Urinary bladder (tissue), 4 donors: ENCODE results near the gene NR3C2. TPM values are rescaled to one million over a fixed set of nuclear protein-coding genes. Genes with fewer than 3 reads are reported as not detected.
"Not testable (repeated sequence)": the region's sequence is repeated elsewhere in the genome, so short reads cannot be mapped to it uniquely, and the experiment has no call there.

Experiments used
- DNase-seq: peaks from one replicate; pipeline ENCODE4 v3.0.0-alpha.2; 2015; ENCODE audit errors: extremely low spot score
- H3K27ac ChIP-seq: one replicate; pipeline ENCODE4 v1.5.1; 2013; ENCODE audit warnings: low read depth, mild to moderate bottlenecking, moderate library complexity
- H3K36me3 ChIP-seq: one replicate; pipeline ENCODE4 v1.6.1; 2013; ENCODE audit warnings: mild to moderate bottlenecking, moderate library complexity; ENCODE audit not compliant: insufficient read depth
- H3K4me1 ChIP-seq: one replicate; pipeline ENCODE4 v1.6.1; 2013; ENCODE audit warnings: mild to moderate bottlenecking, moderate library complexity; ENCODE audit not compliant: insufficient read depth
- H3K4me3 ChIP-seq: one replicate; pipeline ENCODE4 v1.5.1; 2013; ENCODE audit warnings: low read depth, low read length
- WGBS: extraction: QIAGEN DNeasy Blood & Tissue Kit; methylation state at CpG from one replicate; pipeline ENCODE4 v1.1.7; 2013; 5-methylcytosine and 5-hydroxymethylcytosine counted together
- polyA plus RNA-seq: library from polyadenylated mRNA; stranded (reverse); fragments of 200-250 nt; gene quantifications from one replicate; pipeline ENCODE4 v1.2.3, GENCODE V29; 2013
- total RNA-seq: library from RNA; depleted of rRNA; stranded (reverse); fragments of >200 nt; gene quantifications from one replicate; pipeline ENCODE4 v1.2.3, GENCODE V29; 2014
- donor health status: healthy with polysubstance abuse.
- donor health status: healthy.

Gene NR3C2
- total and polyA plus RNA-seq, 2 donors, result 15.5 to 19.1 TPM

DNA sequence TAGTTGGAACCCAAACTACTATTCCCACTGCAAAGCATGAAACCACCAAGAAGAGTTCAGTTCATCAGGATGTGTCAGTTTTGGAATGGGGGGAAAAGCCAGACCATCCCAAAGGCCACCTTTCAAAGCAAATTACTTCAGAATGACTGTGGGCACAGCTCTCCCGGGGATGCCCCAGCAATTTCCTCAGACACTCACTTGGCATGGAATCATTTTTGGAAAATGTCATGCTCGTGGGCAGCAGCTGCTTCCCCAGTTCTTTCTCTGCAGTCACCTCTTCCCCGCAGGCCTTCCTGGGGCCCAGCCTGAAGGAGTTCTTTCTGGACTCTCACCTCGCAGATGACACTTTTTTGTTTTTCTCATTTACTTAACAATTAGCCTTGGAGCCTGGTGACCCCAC is 350.3 kb downstream of the NR3C2 start:
- no peaks in the 10 kb centered on the region for H3K36me3 ChIP-seq
- H3K4me1 ChIP-seq, result no peaks in the 10 kb centered on the region
- WGBS, result 82% methylated on average over 4 of the region's 4 CpGs
- DNase-seq, result no peak
- H3K4me3 ChIP-seq, result no peak overlapping the region
- H3K27ac ChIP-seq, result no peak overlapping the region

DNA sequence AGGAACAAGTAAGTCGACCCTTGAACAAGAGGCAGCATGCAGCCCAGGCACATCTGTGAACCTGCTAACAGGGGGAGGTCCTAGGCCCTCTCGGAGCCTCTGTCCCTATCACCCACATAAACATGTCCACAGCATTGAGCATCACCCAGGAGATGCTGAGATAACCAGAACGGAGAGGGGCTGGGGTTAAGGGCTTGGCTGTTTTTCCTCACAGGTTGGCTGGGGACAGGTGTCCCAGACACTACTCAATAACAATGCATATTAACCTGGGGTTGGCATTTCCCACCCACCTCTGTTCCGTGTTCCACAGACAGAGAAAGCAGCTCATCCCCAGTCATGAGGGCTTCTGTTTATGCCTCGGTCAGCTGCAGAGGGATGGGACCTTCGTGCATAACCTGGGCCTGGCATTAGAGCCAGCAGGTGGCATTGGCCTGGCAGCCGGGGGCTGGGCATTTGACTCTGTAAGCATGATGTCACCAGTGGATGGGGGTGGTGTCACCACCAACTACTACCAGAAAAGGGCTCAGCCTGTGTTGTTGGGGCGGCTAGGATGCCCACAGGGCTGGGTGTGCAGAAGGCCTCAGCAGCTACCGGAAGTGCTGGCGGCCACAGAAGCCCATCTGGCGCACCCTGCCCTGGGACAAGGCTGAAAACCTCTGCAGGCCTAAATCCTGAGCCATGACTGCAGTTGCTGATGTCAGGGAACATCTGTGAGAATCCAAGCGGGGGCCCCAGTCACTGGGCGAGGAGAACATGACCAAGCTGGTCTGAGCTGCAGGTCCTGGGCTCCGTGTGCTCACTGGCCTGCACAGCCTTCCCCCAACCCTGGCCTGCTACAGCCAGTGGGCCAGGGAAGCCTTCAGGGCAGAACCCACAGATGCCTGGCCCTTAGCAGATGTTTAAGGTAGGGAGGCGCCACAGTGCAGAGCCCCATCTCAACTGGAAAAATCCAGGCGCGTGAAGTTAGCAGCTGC is 351.4 kb downstream of the NR3C2 start:
- Histone ChIP-seq H3K4me3 (no peak overlapping the region), H3K4me1 (no peaks in the 10 kb centered on the region), H3K27ac (no peak overlapping the region), H3K36me3 (no peaks in the 10 kb centered on the region)
- DNase-seq, result no peak
- 88% methylated on average over 17 of the region's 17 CpGs for WGBS

DNA sequence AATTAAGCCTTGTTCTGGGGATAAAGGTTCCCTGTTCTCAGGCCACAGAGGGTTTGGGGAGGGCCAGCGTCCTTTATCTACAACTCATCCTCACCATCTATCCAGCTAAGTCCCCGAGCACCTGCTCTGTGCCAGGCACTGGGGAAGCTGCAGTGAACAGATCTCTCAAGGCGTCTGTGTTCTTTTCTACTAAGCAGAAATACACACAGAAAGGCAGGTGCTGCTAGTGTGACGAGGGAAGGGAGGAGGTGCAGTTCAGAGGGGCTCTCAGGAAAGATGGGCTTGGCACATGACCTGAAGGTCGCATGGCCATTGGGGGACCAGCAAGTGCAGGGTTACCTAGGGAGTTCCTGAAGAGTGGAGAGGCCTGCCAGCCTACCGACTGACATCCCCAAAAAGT is 352.2 kb downstream of the NR3C2 start:
- WGBS, result 90% methylated on average over 6 of the region's 6 CpGs
- no peak for DNase-seq

DNA sequence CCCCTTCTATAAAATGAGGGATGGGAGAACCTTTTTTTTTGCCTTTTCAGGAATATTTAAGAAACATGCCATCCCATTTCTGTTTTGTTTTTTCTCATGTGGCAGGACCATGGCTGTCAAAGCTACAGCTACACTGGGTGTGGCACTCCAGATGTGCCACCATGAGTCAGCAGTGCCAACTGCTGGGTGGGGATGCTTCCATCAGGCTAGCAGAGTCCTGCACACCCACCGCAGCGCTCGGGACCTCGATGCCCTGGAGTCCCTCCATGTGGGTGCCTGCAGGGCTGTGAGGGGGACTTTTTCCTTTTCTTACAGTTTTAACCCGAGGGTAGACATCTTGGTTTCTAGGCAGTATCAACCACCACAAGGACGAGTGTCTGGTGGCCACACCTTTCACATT is 352.6 kb downstream of the NR3C2 start:
- Histone ChIP-seq H3K36me3 (no peaks in the 10 kb centered on the region), H3K27ac (no peak overlapping the region), H3K4me3 (no peak overlapping the region), H3K4me1 (no peaks in the 10 kb centered on the region)
- 93% methylated on average over 6 of the region's 6 CpGs for whole genome bisulfite sequencing
- DNase-seq, result no peak

More for the DNA sequence above, 352.2 kb downstream of the NR3C2 start:
- H3K4me1 ChIP-seq, result no peaks in the 10 kb centered on the region
- no peak overlapping the region for H3K27ac ChIP-seq
- no peak overlapping the region for H3K4me3 ChIP-seq
- no peaks in the 10 kb centered on the region for H3K36me3 ChIP-seq

DNA sequence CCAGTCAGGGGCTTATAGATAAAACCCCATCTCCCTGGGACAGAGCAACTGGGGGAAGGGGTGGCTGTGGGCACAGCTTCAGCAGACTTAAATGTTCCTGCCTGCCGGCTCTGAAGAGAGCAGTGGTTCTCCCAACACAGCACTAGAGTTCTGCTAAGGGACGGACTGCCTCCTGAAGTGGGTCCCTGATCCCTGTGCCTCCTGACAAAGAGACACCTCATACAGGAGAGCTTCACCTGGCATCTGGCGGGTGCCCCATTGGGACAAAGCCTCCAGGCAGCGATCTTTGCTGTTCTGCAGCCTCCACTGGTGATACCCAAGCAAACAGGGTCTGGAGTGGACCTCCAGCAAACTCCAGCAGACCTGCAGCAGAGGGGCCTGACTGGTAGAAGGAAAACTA is 359.1 kb downstream of the NR3C2 start:
- not testable (repeated sequence) for H3K36me3 ChIP-seq, H3K4me3 ChIP-seq, H3K27ac ChIP-seq, H3K4me1 ChIP-seq, DNase-seq
- WGBS, result 98% methylated on average over 4 of the region's 4 CpGs

DNA sequence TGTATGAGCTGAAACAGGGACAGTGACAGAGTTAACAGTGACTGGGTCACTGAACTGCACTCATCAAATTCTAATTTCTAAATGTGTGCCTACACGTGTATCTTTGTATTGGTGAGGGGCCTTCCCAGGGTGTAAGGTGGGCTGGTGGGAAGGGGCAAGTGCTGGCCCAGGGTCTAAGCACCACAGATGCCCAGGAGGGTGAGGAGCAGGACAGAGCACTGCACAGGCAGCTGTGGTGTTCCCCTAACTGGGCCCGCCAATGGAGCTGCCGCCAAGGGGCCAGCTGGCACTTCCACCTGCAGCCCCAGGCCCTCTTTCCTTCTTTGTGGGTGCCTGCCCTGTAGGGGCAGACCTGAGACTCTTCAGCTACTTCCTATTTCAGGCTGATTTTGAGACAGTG is 360.5 kb downstream of the NR3C2 start:
- DNase-seq, result no peak
- 94% methylated on average over 3 of the region's 3 CpGs for whole genome bisulfite sequencing
- Histone ChIP-seq H3K36me3 (peaks cover 2% of the 10 kb centered on the region), H3K4me1 (no peaks in the 10 kb centered on the region), H3K4me3 (no peak overlapping the region), H3K27ac (no peak overlapping the region)

DNA sequence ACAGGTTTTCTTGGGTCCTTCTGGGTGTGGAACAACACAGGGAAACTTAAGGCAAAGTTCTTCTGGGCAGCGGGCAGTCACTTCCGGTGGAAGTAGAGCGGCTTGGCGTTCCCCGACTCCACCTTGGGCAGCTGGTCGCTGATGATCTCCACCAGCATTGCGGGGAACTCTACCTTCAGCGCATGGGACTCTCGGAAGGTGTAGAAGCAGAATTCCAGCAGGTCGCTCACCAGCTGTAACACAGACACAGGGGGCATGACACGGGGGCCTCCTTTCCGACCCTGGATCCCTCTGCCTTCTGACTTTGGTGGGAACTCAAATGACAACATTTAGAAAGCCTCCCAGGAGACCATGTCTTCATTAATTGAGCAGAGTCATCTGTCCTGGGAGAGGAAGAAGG is 360.9 kb downstream of the NR3C2 start:
- WGBS, result 98% methylated on average over 12 of the region's 12 CpGs
- DNase-seq, result no peak
- peaks cover 2% of the 10 kb centered on the region for H3K36me3 ChIP-seq
- no peak overlapping the region for H3K4me3 ChIP-seq
- H3K4me1 ChIP-seq, result no peaks in the 10 kb centered on the region
- no peak overlapping the region for H3K27ac ChIP-seq

DNA sequence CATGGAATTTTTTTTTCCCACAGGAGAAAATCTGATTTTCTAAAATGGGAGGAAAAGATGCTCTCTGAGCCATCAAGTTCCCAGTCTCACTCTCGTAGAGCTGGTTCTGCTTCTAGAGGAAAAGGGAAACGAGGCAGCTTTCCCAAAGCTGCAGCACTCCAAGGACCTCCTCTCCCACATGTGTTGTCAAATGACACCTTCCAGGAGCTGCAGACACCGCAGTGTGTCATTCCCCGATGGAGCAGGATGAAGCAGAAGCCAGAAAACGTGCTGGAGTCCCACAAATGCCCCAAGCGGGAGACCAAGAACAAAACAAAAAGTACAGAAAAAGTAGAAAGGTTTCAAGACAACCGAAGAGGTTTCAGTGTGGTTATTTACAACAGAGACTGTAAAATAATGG is 362.3 kb downstream of the NR3C2 start:
- DNase-seq, result no peak
- Histone ChIP-seq H3K27ac (no peak overlapping the region), H3K4me3 (no peak overlapping the region), H3K36me3 (peaks cover 2% of the 10 kb centered on the region), H3K4me1 (no peaks in the 10 kb centered on the region)
- WGBS, result 77% methylated on average over 7 of the region's 7 CpGs

DNA sequence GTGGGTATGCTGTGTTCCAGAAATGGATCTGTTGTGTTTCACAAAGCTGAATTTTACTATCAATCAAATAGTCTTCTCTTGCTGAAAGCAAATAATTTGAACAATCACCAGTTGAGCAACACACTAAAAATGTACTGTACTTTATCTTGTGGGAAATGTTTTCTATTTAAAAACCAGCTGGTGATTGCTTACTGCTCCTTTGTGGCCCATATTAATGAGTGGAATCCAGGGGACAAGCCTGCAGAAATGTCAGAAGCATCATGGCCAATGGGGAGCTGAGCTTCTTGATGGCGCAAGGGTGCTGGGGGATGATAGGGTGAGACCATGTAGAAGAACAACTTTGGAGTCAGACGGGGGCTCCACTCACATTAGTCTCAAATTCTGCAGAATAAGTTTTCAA is 364.2 kb downstream of the NR3C2 start:
- no peaks in the 10 kb centered on the region for H3K4me1 ChIP-seq
- no peak overlapping the region for H3K27ac ChIP-seq
- H3K36me3 ChIP-seq, result peaks cover 3% of the 10 kb centered on the region
- H3K4me3 ChIP-seq, result no peak overlapping the region
- WGBS, result 94% methylated on average over 2 of the region's 2 CpGs
- DNase-seq, result no peak

DNA sequence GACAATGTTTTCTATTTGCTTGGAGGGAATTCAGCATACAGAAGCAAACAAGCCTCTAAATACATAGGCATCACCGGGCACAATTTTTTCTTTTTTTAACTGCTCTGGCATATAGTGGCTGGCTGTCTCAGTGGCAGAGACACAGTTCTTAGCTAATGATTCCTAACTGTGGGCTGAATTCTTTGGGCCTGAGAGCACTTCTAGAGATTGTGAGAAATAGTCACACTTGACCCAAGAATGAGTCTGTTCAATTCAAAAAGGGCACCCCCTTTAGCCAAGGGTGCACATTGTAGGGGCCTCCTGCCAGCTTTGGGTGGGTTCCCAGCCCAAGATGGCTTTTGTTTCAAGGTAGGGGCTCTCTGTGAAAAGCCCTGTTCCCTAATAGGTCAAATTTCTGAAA is 364.6 kb downstream of the NR3C2 start:
- no peak for DNase-seq
- H3K4me1 ChIP-seq, result no peaks in the 10 kb centered on the region
- no peak overlapping the region for H3K27ac ChIP-seq
- no peak overlapping the region for H3K4me3 ChIP-seq
- 93% methylated on average over 1 of the region's 1 CpG for WGBS
- H3K36me3 ChIP-seq, result peaks cover 7% of the 10 kb centered on the region

DNA sequence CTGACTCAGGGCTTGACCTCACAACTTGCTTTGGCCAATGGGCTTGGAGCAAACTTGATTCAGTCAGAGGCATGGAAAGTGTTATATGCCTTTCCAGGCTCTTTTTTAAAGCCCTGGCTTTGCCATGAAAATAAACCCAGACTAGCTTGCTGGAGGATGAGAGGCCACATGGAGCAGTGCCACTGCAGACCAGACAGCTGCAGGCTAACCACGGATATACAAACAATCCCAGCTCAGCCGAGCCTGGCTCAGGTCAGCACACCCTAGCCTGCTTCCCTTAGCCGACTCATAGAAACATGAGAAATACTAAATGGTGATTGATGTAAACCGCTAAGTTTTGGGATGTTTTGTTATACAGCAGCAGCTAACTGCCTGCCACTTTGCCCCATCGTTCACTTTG is 365.2 kb downstream of the NR3C2 start:
- Histone ChIP-seq H3K27ac (no peak overlapping the region), H3K4me3 (no peak overlapping the region), H3K36me3 (peaks cover 7% of the 10 kb centered on the region), H3K4me1 (no peaks in the 10 kb centered on the region)
- no peak for DNase-seq
- WGBS, result 88% methylated on average over 5 of the region's 5 CpGs

DNA sequence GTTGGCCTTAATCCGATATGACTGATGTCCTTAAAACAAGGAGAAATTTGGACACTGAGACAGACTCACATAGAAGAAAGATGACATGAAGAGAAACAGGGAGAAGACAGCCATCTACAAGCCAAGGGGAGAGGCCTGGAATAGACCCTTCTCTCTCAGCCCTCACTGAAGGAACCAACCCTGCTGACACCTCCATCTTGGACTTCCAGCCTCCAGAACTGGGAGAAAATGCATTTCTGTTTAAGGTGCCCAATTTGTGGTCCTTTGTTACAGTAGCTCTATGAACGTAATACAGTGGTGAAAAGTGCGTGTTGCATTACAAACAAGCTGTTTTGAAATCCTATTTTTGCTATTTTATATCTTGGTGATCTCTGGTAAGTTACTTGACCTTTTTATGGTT is 366.8 kb downstream of the NR3C2 start:
- 98% methylated on average over 3 of the region's 3 CpGs for WGBS
- H3K36me3 ChIP-seq, result peaks cover 5% of the 10 kb centered on the region
- no peak overlapping the region for H3K4me3 ChIP-seq
- H3K4me1 ChIP-seq, result no peaks in the 10 kb centered on the region
- no peak for DNase-seq
- no peak overlapping the region for H3K27ac ChIP-seq

DNA sequence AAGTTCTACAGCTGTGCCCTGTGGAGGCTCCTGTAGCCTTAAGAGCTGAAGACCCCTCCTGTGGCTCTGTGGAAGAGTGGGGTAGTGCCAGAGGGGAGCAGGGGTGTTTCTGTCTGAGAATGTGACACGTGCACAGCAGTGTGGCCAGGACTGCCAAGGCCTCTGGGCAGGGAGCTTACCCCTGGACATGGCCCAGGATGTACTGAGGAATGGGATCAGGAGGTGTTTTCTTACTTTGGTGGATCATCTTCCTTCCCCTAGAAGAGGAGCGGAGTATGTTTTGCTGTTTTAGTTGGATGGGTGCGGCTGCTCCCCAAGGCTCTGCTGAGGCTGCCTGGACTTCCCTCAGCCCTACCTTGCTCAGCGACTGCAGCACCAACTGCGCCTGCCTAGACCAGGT is 367.8 kb downstream of the NR3C2 start:
- Histone ChIP-seq H3K36me3 (peaks cover 5% of the 10 kb centered on the region), H3K27ac (no peak overlapping the region), H3K4me1 (no peaks in the 10 kb centered on the region), H3K4me3 (no peak overlapping the region)
- no peak for DNase-seq
- 89% methylated on average over 5 of the region's 5 CpGs for WGBS

DNA sequence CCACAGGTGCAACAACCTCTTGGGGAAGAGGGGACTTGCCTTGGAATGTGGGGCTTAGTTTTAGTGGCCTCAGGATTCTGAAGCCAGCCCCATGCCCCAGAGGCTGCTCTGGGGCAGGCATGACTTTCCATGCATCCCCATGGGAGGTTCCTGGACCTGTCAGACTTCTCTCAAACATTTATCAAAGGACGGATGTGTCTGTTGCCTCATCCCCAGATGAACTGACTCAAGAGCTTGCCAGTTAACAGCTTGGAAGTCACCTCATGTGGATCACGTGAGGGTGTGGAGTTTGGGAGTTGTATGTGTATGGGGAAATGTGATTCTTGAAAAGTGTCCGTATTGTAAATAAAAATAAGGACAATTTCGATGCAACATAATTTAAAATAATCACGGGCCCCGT is 368.9 kb downstream of the NR3C2 start:
- H3K27ac ChIP-seq, result no peak overlapping the region
- WGBS, result 92% methylated on average over 6 of the region's 6 CpGs
- H3K36me3 ChIP-seq, result peaks cover 5% of the 10 kb centered on the region
- H3K4me3 ChIP-seq, result no peak overlapping the region
- no peaks in the 10 kb centered on the region for H3K4me1 ChIP-seq
- no peak for DNase-seq
